Measurements from ENCODE around the gene AOC2. TPM values are rescaled to one million over a fixed set of nuclear protein-coding genes. Genes with fewer than 3 reads are reported as not detected.

The AOC2 gene
- total and polyA plus RNA-seq, 2 of the 13 experiments (the other 11 are each of a cell fraction or from before 2014, with no cell fraction given) = 1.2 to 3.3 TPM

- TF ChIP-seq ZBTB40 (IDR thresholded peaks at IDR 0.05) (no peak), ZBTB40 (CRISPR knock-in tag; IDR thresholded peaks at IDR 0.05) (no peak), ZNF614 (CRISPR knock-in tag; IDR thresholded peaks at IDR 0.05; ENCODE audit: borderline replicate concordance) (peak; percentile 1; the same call in 1 of the 2 replicates), XRCC5 (optimal IDR thresholded peaks at IDR 0.05; ENCODE audit: low read length) (peak; percentile 15), ZFX (CRISPR knock-in tag; IDR thresholded peaks at IDR 0.05; ENCODE audit: low read depth) (0 out of 2 replicates have a peak, but pooled peaks have one; percentile 10), CC2D1A (CRISPR knock-in tag; IDR thresholded peaks at IDR 0.05) (0 out of 2 replicates have a peak, but pooled peaks have one; percentile 29), DBP (CRISPR knock-in tag; IDR thresholded peaks at IDR 0.05; ENCODE audit: not compliant biosample characterization) (peak; percentile 38), FOSL2 (CRISPR knock-in tag; IDR thresholded peaks at IDR 0.05) (peak; percentile 88), ZFP1 (CRISPR knock-in tag; IDR thresholded peaks at IDR 0.05) (0 out of 2 replicates have a peak, but pooled peaks have one; percentile 31), ZNF234 (CRISPR knock-in tag; conservative IDR thresholded peaks at IDR 0.05) (no peak), HMG20A (CRISPR knock-in tag; IDR thresholded peaks at IDR 0.05; ENCODE audit: borderline replicate concordance) (peak; percentile 18; the same call in 1 of the 2 replicates), ZNF569 (CRISPR knock-in tag; IDR thresholded peaks at IDR 0.05; ENCODE audit: borderline replicate concordance) (no peak), ZNF143 (CRISPR knock-in tag; IDR thresholded peaks at IDR 0.05) (no peak), PRMT3 (CRISPR knock-in tag; IDR thresholded peaks at IDR 0.05; ENCODE audit: borderline replicate concordance, low read depth) (no peak), ZNF44 (CRISPR knock-in tag; IDR thresholded peaks at IDR 0.05) (no peak), CENPX (CRISPR knock-in tag; IDR thresholded peaks at IDR 0.05) (no peak), KDM5B (CRISPR knock-in tag; IDR thresholded peaks at IDR 0.05; ENCODE audit: borderline replicate concordance) (no peak)
- TF ChIP-seq, protein P1, sequence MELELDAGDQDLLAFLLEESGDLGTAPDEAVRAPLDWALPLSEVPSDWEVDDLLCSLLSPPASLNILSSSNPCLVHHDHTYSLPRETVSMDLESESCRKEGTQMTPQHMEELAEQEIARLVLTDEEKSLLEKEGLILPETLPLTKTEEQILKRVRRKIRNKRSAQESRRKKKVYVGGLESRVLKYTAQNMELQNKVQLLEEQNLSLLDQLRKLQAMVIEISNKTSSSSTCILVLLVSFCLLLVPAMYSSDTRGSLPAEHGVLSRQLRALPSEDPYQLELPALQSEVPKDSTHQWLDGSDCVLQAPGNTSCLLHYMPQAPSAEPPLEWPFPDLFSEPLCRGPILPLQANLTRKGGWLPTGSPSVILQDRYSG (CRISPR knock-in tag; IDR thresholded peaks at IDR 0.05) = no peak
- TF ChIP-seq, protein P2, sequence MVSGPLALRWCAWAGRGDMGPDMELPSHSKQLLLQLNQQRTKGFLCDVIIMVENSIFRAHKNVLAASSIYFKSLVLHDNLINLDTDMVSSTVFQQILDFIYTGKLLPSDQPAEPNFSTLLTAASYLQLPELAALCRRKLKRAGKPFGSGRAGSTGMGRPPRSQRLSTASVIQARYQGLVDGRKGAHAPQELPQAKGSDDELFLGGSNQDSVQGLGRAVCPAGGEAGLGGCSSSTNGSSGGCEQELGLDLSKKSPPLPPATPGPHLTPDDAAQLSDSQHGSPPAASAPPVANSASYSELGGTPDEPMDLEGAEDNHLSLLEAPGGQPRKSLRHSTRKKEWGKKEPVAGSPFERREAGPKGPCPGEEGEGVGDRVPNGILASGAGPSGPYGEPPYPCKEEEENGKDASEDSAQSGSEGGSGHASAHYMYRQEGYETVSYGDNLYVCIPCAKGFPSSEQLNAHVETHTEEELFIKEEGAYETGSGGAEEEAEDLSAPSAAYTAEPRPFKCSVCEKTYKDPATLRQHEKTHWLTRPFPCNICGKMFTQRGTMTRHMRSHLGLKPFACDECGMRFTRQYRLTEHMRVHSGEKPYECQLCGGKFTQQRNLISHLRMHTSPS (CRISPR knock-in tag; IDR thresholded peaks at IDR 0.05; ENCODE audit: low read depth) = peak; percentile 38; the same call in 1 of the 2 replicates
Observed at GRCh38 chr17:42895185-42895555, 50.8 kb downstream of the AOC2 start (continued).

Data from HepG2 (cell line).